Suprapubic skin (tissue), 4 donors: Measurements from ENCODE around the gene INSYN2B.

Experiments used
- CTCF ChIP-seq, 2 donors: fragments of 200-600 bp in 1 of 2; fragments of 450-650 bp in 1 of 2; sonication (generic) in 1 of 2; IDR thresholded peaks; one replicate each; pipeline ENCODE4 v1.5.1; 2016 to 2019; ENCODE audit warnings: antibody characterized with exemption in 2 of 2, mild to moderate bottlenecking in 1 of 2, moderate library complexity in 1 of 2
- EP300 ChIP-seq: sonication (generic); formaldehyde crosslinking; IDR thresholded peaks from one replicate; pipeline ENCODE4 v1.6.1; 2017; ENCODE audit warnings: antibody characterized with exemption
- POLR2A ChIP-seq, 2 donors: fragments of 450-650 bp; IDR thresholded peaks; one replicate each; pipeline ENCODE4 v1.6.1; 2017; ENCODE audit warnings: antibody characterized with exemption in 2 of 2, mild to moderate bottlenecking in 2 of 2, moderate library complexity in 2 of 2
- POLR2AphosphoS5 ChIP-seq, 3 donors: sonication (generic); formaldehyde crosslinking; IDR thresholded peaks; one replicate each; pipeline ENCODE4 v1.6.1; 2017; ENCODE audit warnings: antibody characterized with exemption in 3 of 3

- TF ChIP-seq CTCF (IDR thresholded peaks at IDR 0.05) (no peak), POLR2A (IDR thresholded peaks at IDR 0.05) (no peak), POLR2AphosphoS5 (IDR thresholded peaks at IDR 0.05) (no peak), EP300 (no peak)
Measured at GRCh38 chr5:169871826-169872490, 108.3 kb downstream of the INSYN2B start.
